GM23338 (cell line): ENCODE measurements around the gene PROB1. TPM values are rescaled to one million over a fixed set of nuclear protein-coding genes. Genes with fewer than 3 reads are reported as not detected.

Experiments
- ATAC-seq: fragments of 200-7000 bp; cut with Tn5 transposase; 3 replicates; pipeline ENCODE4 v1.9.1; 2020
- DNase-seq: peaks from one replicate; pipeline ENCODE4 v3.0.0-alpha.2; 2015; ENCODE audit warnings: low spot score
- H2AFZ ChIP-seq: fragments of 200-600 bp; sonication (generic); 2 replicates; pipeline ENCODE4 v1.8.0; 2016; ENCODE audit warnings: antibody characterized with exemption, mild to moderate bottlenecking, moderate library complexity
- H3F3A ChIP-seq: fragments of 200-600 bp; sonication (generic); replicated peaks from 2 replicates; pipeline ENCODE4 v1.8.0; 2017; ENCODE audit warnings: antibody characterized with exemption, mixed run types, low read depth
- H3K27ac ChIP-seq: fragments of 200-600 bp; sonication (generic); 2 replicates; pipeline ENCODE4 v1.6.1; 2016; ENCODE audit warnings: low read depth
- H3K27me3 ChIP-seq: fragments of 200-600 bp; sonication (generic); 2 replicates; pipeline ENCODE4 v1.8.0; 2016; ENCODE audit warnings: mild to moderate bottlenecking, mixed run types, moderate library complexity; ENCODE audit not compliant: insufficient read depth
- H3K36me3 ChIP-seq: fragments of 200-600 bp; sonication (generic); 2 replicates; pipeline ENCODE4 v1.8.0; 2016; ENCODE audit warnings: mild to moderate bottlenecking; ENCODE audit not compliant: insufficient read depth
- H3K4me1 ChIP-seq: fragments of 200-600 bp; sonication (generic); 2 replicates; pipeline ENCODE4 v1.8.0; 2016; ENCODE audit warnings: mild to moderate bottlenecking, moderate library complexity; ENCODE audit not compliant: insufficient read depth
- H3K4me2 ChIP-seq: fragments of 200-600 bp; sonication (generic); 2 replicates; pipeline ENCODE4 v1.7.1; 2017; ENCODE audit warnings: mixed run types
- H3K4me3 ChIP-seq: fragments of 200-600 bp; sonication (generic); 2 replicates; pipeline ENCODE4 v1.6.1; 2016; ENCODE audit warnings: mixed run types
- H3K79me2 ChIP-seq: fragments of 200-600 bp; sonication (generic); replicated peaks from 2 replicates; pipeline ENCODE4 v1.8.0; 2017; ENCODE audit warnings: mild to moderate bottlenecking; ENCODE audit not compliant: insufficient read depth
- H3K9me2 ChIP-seq: fragments of 200-600 bp; sonication (generic); 2 replicates; pipeline ENCODE4 v1.8.0; 2017; ENCODE audit not compliant: insufficient read depth
- H4K20me1 ChIP-seq: fragments of 200-600 bp; sonication (generic); replicated peaks from 2 replicates; pipeline ENCODE4 v1.8.0; 2017; ENCODE audit warnings: mild to moderate bottlenecking; ENCODE audit not compliant: insufficient read depth
- H3K27ac Mint-ChIP-seq: 2 replicates; pipeline ENCODE4 v1.8.0; 2020; ENCODE audit warnings: inconsistent platforms, mild to moderate bottlenecking, moderate library complexity, mixed read lengths
- H3K27me3 Mint-ChIP-seq: 3 replicates; pipeline ENCODE4 v1.8.0; 2022; ENCODE audit warnings: low read depth, mild to moderate bottlenecking, moderate library complexity, mixed read lengths, inconsistent platforms; ENCODE audit not compliant: insufficient read depth, poor library complexity
- H3K36me3 Mint-ChIP-seq: 3 replicates; pipeline ENCODE4 v1.8.0; 2021; ENCODE audit warnings: low read depth, mild to moderate bottlenecking, inconsistent platforms, moderate library complexity, mixed read lengths
- H3K4me1 Mint-ChIP-seq: 3 replicates; pipeline ENCODE4 v1.8.0; 2020; ENCODE audit warnings: mild to moderate bottlenecking, inconsistent platforms, mixed read lengths
- H3K4me3 Mint-ChIP-seq: 3 replicates; pipeline ENCODE4 v1.8.0; 2021; ENCODE audit warnings: moderate library complexity, mild to moderate bottlenecking, inconsistent platforms, mixed read lengths
- H3K9me3 Mint-ChIP-seq: 3 replicates; pipeline ENCODE4 v1.8.0; 2020; ENCODE audit warnings: moderate library complexity, mild to moderate bottlenecking, inconsistent platforms, mixed read lengths
- CREB1 ChIP-seq: fragments of 250-450 bp; sonication (Bioruptor Pico); IDR thresholded peaks from 2 replicates; pipeline ENCODE4 v1.5.0; 2020; ENCODE audit warnings: low read depth, mild to moderate bottlenecking, moderate library complexity
- EZH2phosphoT487 ChIP-seq: fragments of 200-600 bp; sonication (generic); IDR thresholded peaks from one replicate; pipeline ENCODE4 v1.8.1; 2018; ENCODE audit warnings: antibody characterized with exemption; ENCODE audit not compliant: unreplicated experiment
- polyA plus RNA-seq: library from polyadenylated mRNA; unstranded; fragments of >200 nt; fragmentation: Nextera tagmentation; extraction: Ambion mirVana; gene quantifications from 2 replicates; pipeline ENCODE4 v1.2.1, GENCODE V29; 2016
- total RNA-seq: library from RNA; depleted of rRNA; stranded (reverse); fragments of >200 nt; shearing (Covaris generic); gene quantifications from 2 replicates; pipeline ENCODE4 v1.2.3, GENCODE V29; 2014
- TF ChIP-seq, protein P1 (sequence below): fragments of 250-450 bp; sonication (Bioruptor Pico); IDR thresholded peaks from 2 replicates; pipeline ENCODE4 v1.5.0; 2020; ENCODE audit warnings: mild to moderate bottlenecking, moderate library complexity

The PROB1 gene
- total and polyA plus RNA-seq, 2 experiments from 2014 or later: 0.73 to 2.7 TPM

DNA sequence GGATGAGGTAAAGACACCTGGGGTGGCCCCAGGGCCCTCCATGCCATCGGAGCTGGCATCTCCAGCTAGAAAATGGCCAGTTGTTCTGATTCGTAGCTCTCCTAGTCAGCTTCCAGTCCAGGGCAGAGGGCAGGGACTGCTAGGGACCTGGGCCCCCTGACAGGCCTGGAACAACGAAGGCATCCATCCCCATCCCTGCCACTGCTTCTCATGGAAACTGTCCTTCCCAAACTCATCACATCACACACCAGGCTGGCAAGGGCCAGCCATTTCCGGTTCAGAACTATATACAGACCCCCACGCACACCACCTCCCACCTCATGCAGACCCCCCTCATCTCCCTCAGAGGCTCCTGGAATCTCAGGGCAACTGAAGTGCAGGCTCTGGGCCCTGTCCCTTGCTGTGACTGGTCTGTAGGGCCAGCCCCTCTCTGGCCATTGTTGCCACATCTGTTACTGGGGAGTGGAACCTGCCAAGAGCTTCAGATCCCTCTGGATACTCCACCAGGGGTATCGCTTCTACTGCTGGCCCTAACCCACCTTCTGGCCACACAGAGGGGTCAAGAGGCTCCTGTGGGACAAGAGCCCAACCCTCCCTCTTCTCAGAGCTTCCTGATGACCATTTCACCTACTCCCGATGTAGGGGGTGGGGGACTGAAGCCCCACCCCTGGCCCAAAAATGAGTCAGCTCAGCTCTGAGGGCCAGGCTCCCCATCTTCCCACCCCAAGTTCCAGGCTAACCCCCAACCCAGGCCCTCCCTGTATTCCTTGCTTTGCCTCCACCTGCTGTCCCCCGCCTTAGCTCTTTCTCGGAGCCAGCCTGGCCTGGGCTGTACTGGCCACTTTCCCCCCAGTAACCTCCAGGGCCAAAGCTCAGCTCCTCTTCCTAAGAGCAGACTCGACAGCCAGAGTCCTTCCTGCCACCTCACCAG, 4.0 kb downstream of the PROB1 start:
- Mint-ChIP-seq H3K9me3 (no peaks in the 10 kb centered on the region), H3K36me3 (no peaks in the 10 kb centered on the region; the same call in 2 of the 3 replicates), H3K27me3 (peaks cover 53% of the 10 kb centered on the region), H3K27ac (no peak overlapping the region), H3K4me1 (peaks cover 33% of the 10 kb centered on the region), H3K4me3 (peak overlapping the region; percentile 9; the same call in 1 of the 3 replicates)
- H3K4me2 ChIP-seq: peak overlapping the region; percentile 96
- no peak overlapping the region for H2AFZ ChIP-seq
- peaks cover 21% of the 10 kb centered on the region for H3F3A ChIP-seq
- no peak for DNase-seq
- no peak for ATAC-seq
- H3K27me3 ChIP-seq: peaks cover 40% of the 10 kb centered on the region
- TF ChIP-seq CREB1 (CRISPR knock-in tag) (no peak), EZH2phosphoT487 (no peak)
- TF ChIP-seq, protein P1, sequence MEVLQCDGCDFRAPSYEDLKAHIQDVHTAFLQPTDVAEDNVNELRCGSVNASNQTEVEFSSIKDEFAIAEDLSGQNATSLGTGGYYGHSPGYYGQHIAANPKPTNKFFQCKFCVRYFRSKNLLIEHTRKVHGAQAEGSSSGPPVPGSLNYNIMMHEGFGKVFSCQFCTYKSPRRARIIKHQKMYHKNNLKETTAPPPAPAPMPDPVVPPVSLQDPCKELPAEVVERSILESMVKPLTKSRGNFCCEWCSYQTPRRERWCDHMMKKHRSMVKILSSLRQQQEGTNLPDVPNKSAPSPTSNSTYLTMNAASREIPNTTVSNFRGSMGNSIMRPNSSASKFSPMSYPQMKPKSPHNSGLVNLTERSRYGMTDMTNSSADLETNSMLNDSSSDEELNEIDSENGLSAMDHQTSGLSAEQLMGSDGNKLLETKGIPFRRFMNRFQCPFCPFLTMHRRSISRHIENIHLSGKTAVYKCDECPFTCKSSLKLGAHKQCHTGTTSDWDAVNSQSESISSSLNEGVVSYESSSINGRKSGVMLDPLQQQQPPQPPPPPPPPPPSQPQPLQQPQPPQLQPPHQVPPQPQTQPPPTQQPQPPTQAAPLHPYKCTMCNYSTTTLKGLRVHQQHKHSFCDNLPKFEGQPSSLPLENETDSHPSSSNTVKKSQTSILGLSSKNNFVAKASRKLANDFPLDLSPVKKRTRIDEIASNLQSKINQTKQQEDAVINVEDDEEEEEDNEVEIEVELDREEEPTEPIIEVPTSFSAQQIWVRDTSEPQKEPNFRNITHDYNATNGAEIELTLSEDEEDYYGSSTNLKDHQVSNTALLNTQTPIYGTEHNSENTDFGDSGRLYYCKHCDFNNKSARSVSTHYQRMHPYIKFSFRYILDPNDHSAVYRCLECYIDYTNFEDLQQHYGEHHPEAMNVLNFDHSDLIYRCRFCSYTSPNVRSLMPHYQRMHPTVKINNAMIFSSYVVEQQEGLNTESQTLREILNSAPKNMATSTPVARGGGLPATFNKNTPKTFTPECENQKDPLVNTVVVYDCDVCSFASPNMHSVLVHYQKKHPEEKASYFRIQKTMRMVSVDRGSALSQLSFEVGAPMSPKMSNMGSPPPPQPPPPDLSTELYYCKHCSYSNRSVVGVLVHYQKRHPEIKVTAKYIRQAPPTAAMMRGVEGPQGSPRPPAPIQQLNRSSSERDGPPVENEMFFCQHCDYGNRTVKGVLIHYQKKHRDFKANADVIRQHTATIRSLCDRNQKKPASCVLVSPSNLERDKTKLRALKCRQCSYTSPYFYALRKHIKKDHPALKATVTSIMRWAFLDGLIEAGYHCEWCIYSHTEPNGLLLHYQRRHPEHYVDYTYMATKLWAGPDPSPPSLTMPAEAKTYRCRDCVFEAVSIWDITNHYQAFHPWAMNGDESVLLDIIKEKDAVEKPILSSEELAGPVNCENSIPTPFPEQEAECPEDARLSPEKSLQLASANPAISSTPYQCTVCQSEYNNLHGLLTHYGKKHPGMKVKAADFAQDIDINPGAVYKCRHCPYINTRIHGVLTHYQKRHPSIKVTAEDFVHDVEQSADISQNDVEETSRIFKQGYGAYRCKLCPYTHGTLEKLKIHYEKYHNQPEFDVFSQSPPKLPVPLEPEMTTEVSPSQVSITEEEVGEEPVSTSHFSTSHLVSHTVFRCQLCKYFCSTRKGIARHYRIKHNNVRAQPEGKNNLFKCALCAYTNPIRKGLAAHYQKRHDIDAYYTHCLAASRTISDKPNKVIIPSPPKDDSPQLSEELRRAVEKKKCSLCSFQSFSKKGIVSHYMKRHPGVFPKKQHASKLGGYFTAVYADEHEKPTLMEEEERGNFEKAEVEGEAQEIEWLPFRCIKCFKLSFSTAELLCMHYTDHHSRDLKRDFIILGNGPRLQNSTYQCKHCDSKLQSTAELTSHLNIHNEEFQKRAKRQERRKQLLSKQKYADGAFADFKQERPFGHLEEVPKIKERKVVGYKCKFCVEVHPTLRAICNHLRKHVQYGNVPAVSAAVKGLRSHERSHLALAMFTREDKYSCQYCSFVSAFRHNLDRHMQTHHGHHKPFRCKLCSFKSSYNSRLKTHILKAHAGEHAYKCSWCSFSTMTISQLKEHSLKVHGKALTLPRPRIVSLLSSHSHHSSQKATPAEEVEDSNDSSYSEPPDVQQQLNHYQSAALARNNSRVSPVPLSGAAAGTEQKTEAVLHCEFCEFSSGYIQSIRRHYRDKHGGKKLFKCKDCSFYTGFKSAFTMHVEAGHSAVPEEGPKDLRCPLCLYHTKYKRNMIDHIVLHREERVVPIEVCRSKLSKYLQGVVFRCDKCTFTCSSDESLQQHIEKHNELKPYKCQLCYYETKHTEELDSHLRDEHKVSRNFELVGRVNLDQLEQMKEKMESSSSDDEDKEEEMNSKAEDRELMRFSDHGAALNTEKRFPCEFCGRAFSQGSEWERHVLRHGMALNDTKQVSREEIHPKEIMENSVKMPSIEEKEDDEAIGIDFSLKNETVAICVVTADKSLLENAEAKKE (CRISPR knock-in tag): no peak
- H3K9me2 ChIP-seq: no peaks in the 10 kb centered on the region
- no peak overlapping the region for H3K27ac ChIP-seq
- no peaks in the 10 kb centered on the region for H3K79me2 ChIP-seq
- H3K4me3 ChIP-seq: peak overlapping the region; percentile 81; the same call in 1 of the 2 replicates
- peaks cover 16% of the 10 kb centered on the region for H3K4me1 ChIP-seq
- no peaks in the 10 kb centered on the region for H3K36me3 ChIP-seq
- H4K20me1 ChIP-seq: no peaks in the 10 kb centered on the region
